Endothelial cell of umbilical vein (primary cell): ENCODE measurements around the gene AP2A2.

Source experiments
- EZH2 ChIP-seq: IDR thresholded peaks from 2 replicates; pipeline ENCODE4 v1.6.1; 2012; ENCODE audit warnings: borderline replicate concordance, low read depth, mild to moderate bottlenecking, moderate library complexity, low read length, inconsistent platforms; ENCODE audit not compliant: severe bottlenecking
- FOS ChIP-seq: IDR thresholded peaks from 2 replicates; pipeline ENCODE4 v1.6.1; 2011; ENCODE audit warnings: mild to moderate bottlenecking, low read length, moderate library complexity, borderline replicate concordance; ENCODE audit not compliant: insufficient read depth
- POLR2A ChIP-seq: IDR thresholded peaks from 2 replicates; pipeline ENCODE4 v1.6.1; 2012; ENCODE audit warnings: low read depth, mild to moderate bottlenecking, control low read depth, low read length
- TF ChIP-seq, protein P1 (sequence below), 2 donors: IDR thresholded peaks; 1 replicate in 1 of 2; 2 replicates in 1 of 2; pipeline ENCODE4 v1.5.1; 2011; ENCODE audit warnings: low read length in 2 of 2, mild to moderate bottlenecking in 2 of 2, moderate library complexity in 2 of 2, control low read depth in 1 of 2, inconsistent platforms in 1 of 2, low read depth in 1 of 2; ENCODE audit not compliant: insufficient read depth in 1 of 2; ENCODE audit errors: extremely low read depth in 1 of 2
- TF ChIP-seq, protein P2 (sequence below): IDR thresholded peaks from 2 replicates; pipeline ENCODE4 v1.6.1; 2011; ENCODE audit not compliant: insufficient read depth, insufficient read length

DNA sequence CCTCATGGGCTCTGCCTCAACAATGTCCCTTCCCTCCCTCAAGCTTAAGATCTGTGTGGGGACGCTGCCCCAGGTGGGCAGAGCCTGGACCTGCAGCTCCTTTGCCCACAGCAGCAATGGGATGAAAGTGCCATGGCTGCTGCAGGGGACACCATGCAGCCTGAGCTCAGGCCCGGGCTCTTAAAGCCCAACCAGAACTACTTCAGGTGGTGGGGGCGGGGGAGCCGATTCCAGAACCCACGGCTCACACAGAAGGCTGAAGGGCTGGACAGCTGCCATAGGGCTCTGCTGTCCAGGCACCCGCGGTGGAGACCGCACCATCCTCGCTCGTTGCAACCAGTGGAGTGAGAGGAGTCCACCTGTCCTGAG lies 27.5 kb upstream of the AP2A2 start:
- TF ChIP-seq, protein P1, sequence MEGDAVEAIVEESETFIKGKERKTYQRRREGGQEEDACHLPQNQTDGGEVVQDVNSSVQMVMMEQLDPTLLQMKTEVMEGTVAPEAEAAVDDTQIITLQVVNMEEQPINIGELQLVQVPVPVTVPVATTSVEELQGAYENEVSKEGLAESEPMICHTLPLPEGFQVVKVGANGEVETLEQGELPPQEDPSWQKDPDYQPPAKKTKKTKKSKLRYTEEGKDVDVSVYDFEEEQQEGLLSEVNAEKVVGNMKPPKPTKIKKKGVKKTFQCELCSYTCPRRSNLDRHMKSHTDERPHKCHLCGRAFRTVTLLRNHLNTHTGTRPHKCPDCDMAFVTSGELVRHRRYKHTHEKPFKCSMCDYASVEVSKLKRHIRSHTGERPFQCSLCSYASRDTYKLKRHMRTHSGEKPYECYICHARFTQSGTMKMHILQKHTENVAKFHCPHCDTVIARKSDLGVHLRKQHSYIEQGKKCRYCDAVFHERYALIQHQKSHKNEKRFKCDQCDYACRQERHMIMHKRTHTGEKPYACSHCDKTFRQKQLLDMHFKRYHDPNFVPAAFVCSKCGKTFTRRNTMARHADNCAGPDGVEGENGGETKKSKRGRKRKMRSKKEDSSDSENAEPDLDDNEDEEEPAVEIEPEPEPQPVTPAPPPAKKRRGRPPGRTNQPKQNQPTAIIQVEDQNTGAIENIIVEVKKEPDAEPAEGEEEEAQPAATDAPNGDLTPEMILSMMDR (IDR thresholded peaks at IDR 0.05; ENCODE audit: extremely low read depth in 1 of 2, insufficient read depth in 1 of 2, low read depth in 1 of 2, low read length in 2 of 2), result peak in 1 of 2 donors; percentile 57
- TF ChIP-seq POLR2A (no peak), FOS (no peak), EZH2 (no peak)
- TF ChIP-seq, protein P2, sequence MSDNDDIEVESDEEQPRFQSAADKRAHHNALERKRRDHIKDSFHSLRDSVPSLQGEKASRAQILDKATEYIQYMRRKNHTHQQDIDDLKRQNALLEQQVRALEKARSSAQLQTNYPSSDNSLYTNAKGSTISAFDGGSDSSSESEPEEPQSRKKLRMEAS, result no peak
